NCI-H2029 (cell line): ENCODE results near the gene USP30.

Experiments
- DNase-seq: peaks from one replicate; lab custom pipeline; 2025; lab: John Stamatoyannopoulos, UW

Gene USP30

DNA sequence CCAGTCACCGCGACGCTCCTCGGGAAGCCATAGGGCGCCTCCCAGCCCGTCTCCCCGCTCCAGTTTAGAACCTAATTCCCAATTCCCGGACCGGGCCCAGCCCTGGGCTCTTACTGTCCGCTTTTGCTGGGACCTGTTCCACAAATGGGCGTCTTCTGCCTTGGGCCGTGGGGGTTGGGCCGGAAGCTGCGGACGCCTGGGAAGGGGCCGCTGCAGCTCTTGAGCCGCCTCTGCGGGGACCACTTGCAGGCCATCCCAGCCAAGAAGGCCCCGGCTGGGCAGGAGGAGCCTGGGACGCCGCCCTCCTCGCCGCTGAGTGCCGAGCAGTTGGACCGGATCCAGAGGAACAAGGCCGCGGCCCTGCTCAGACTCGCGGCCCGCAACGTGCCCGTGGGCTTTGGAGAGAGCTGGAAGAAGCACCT lies 45.8 kb downstream of the USP30 start:
- peak; percentile 56 for DNase-seq

DNA sequence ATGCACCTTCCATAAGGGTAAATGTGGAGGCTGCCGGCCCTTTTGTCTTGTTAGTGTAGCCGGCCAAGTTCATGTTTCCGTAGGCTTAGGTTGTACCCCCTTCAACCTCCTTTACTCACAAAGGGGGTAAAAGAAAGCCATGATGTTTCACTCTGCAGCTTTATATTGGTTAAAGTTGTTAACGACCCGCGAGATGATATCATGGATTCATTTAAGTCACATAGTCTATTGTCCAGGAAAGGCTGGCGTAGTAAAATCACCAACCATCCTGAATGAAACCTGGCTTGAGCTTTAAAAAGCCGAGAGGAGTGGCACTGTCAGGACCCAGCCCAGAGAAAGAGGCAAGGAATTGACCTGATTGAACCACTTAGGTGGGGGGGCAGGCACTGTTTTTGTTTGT lies 46.3 kb downstream of the USP30 start:
- no peak for DNase-seq

DNA sequence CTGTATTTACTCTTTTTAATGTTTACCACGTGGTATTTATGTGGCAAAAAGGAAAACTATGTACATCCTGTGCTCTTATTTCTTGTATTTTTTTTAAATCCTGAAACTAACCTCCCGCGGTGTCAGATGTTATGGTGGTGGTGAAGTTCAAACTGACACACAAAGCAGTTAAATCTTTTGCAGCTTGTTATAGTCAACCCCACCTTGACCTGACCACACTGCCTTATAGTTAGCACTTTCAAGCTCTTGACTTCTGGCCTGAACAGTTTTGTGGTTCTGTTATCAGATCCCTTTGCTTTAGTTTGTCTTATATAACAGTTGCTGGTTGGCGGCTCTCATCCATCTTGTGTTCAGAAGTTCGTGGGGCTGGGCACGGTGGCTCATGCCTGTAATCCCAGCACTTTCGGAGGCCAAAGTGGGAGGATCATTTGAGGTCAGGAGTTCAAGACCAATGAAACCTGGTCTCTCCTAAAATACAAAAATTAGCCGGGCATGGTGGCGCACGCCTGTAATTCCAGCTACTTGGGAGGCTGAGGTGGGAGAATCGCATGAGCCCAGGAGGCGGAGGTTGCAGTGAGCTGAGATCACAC lies 47.1 kb downstream of the USP30 start:
- DNase-seq = no peak

- no peak for DNase-seq
These were observed 48.4 kb downstream of the USP30 start for GRCh38 chr12:109100741-109101140.

DNA sequence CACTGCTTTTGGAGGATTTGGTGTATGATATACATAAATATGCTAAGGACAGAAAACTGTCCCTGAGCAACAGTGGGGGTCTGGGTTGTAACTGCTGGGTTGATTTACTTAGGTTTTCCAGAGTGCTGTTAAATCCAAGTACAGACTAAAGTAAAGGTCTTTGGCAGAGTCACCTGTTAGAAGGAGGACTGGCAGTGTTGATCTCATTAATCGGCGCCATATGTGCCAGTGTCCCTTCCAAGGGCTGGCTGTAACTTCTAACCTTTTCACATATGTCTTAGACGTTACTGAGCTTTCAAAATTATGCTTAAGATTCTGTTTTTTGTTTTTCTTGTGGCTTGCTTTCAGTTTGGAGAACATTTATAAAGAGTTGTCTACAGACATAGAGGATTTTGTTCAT lies 50.1 kb downstream of the USP30 start:
- DNase-seq = no peak

DNA sequence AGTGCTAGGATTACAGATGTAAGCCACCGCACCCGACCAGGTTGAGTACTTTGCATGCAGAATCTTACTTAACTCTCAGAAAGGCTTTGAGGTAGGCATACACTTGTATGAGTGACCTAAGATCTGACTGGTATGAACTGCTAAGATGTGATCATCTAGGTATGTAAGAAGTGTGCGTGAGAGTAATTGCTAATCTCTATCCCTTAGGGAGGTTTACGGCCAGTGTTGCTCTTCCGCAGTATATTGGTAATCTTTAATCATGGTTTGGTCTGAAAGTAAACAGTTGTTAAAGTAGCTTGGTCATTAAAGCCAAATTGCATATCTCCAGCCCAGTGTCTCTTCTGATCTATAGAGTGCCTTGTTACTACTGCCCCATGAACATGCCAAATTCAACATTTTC lies 52.8 kb downstream of the USP30 start:
- no peak for DNase-seq

DNA sequence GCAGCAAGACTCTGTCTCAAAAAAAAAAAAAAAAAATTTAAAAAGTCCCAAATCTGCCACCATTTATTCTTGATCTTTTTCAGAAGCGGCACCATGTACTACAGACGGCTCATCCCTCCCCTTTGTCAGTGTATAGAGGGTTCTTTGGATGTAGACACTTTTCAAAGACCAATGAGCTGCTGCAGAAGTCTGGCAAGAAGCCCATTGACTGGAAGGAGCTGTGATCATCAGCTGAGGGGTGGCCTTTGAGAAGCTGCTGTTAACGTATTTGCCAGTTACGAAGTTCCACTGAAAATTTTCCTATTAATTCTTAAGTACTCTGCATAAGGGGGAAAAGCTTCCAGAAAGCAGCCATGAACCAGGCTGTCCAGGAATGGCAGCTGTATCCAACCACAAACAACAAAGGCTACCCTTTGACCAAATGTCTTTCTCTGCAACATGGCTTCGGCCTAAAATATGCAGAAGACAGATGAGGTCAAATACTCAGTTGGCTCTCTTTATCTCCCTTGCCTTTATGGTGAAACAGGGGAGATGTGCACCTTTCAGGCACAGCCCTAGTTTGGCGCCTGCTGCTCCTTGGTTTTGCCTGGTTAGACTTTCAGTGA lies 57.5 kb downstream of the USP30 start:
- DNase-seq = no peak

DNA sequence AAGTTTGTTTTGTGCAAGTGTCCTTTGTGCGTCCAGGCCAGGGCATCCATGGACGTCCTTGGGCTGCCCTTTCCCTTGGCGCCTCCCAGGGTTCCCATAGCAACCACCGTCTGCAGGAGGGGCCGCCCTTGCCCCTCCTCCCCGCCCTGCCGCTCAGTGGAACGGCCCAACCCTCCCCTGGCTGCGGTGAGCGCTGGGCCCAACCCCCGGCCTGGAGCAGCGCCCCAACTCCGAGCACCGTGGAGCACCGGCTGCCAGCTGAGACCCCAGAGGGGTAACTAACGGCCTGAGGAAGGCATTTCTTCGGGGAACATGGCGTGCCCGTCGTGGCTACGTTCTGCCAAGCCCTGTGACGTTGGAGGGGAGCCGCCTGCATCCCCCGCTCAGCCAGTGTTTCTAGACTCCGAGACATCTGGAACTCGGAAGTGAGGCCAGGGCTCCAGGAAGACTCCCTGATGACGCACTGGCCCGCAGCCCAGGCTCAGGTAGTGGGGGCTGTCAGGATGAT lies 58.7 kb downstream of the USP30 start:
- peak; percentile 47 for DNase-seq

- DNase-seq = no peak
These were observed 60.5 kb downstream of the USP30 start for GRCh38 chr12:109112720-109113465.

GRCh38 chr12:109113661-109114321 lies 61.4 kb downstream of the USP30 start:
- no peak for DNase-seq

GRCh38 chr12:109114644-109115043 lies 62.3 kb downstream of the USP30 start:
- DNase-seq = no peak

DNA sequence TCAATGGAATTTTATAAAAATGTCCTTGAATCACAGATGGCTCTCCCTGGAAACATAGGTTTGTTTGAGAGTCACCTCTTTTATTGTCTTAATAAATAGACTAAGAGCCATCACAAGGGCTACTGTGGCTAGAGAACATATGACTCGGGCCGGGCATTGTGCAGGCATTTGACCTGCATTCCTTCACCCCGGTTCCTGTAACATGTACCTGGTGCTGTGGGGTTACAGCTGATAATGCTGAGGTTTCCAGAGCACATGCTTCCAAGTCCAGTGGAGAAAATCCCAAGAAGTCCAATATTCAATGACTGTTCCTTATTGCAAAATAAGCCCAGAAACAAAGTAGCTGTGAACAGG lies 63.0 kb downstream of the USP30 start:
- DNase-seq = no peak

DNA sequence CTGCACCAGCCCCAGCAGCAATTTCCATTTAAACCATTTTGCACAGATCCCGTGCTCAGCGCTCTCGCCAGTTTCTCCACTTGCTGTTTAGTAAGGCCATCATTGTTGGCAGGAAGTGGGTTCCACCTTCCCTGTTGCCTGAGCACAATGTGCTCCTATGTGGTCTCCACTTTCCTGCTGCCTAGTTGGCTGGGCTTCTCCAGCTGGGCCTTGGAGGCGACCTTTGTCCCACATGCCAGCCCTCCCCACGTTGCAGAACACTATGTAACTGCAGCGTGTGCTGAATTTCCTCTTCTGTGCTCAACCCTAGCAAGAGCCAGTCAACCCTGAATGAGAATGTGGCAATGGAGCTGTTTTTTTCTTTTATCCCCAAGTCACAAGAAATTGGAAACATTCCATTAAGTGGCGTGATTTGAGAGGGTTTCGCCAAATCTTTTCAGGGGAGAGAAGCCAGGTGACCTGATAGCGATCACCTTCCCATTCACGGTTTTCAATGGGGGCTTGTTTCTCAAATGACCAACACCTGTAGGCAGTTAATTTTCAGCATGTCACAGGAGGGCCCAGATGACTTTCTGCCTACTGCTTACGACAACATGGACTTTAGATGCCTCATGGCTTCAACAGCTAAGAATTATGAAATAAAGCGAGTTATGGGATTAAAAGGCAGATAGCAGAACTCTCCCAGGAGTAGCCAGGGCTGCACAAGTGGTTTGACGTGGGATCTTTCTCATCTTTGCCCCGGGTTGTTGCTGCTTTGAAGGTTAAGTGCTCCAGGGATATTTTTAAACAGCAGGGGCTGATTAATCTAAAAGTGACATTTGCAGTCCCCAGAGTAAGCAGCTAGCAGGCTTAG lies 63.6 kb downstream of the USP30 start, which contains the start of gene ACACB:
TSS of gene ACACB (plus strand) at position 830 of the 853 bp plus-strand sequence. CDS start 22,819 bp downstream, outside the sequence.
- DNase-seq = no peak

DNA sequence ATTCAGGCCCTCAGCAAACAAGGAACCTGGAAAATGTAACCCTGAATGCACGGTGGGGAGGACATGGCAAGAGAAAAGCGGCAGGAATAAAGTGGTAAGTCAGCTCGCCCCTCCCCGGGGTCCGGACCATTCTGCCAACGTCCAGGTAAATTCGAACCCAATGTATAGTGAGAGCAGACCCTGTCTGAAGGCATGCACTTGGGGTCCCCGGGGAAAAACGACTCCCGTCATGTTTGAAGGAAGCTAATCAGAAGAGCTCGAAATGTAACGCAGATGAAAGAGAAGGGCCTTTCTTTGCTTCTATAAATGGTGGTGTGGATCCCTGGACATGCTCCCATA lies 64.2 kb downstream of the USP30 start:
- no peak for DNase-seq

DNA sequence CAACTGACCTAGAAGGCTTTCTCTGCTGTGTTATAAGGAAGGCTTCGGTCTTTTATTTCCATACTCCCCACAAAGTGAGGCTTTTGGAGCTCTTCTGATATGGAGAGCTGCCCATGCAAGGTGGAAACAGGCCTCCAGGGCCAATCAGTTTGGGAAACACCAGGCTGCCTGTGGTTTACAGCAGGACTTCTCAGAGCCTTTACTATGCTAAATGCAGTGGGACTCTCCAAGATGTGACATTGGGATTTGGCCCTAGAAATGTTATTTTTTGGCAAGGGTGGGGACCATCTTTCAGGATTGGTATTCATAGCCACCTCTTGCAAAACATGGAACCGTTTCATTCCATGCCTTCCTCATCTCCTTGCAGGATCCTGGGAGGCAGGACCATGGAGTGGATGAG lies 67.7 kb downstream of the USP30 start:
- no peak for DNase-seq

DNA sequence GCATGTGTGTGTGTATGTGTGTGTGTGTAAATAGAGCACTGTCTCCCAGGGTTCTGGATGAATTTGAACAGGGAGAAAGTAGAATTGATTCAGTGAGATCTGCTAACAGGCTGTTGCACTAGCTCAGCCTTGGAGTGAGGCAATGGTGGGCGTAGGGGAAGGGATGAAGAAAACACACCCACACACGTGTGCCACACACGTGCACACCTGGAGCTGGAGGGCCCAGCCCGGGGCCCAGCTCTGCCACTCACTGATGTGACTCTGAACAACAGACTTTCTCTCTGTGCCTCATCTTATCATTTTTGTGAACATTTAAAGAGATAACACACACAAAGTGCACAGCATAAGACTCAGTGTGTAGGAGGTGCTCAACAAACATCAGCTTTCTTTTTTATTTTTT lies 68.2 kb downstream of the USP30 start:
- DNase-seq = no peak

- DNase-seq = no peak
These were observed 69.0 kb downstream of the USP30 start for GRCh38 chr12:109121346-109121880.

DNA sequence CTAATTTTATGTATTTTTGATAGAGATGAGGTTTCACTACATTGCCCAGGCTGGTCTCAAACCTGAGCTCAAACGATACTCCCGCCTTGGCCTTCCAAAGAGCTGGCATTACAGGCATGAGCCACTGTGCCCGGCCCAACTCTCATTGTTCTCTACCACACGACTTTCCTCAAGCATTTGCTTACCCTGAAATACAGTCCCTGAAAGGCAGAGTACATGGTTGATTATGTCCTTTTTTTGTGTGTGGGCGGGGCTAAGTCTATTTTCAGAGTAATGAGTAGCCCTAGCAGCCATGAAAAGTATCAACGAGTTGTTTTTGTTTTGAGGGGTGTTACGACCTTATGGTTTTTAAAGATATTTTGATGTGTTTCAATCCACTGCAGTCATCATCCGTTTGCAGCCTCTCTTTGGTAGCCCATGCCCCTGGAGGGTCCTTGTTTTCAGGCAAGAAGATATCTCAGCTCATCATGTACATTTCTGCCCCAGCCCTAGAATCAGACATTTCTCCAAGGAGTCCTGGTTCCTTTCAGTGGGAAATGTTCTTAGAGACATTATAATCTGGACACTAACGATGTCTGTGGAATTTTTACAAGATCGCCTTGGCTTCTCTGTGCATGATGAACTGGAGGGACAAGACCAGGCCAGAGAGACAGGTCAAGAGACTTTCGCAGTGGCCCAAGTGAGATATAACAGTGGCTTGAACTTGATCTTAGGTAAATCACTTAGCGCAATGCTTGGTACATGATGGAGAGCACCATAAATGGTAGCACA lies 72.7 kb downstream of the USP30 start:
- DNase-seq = no peak

DNA sequence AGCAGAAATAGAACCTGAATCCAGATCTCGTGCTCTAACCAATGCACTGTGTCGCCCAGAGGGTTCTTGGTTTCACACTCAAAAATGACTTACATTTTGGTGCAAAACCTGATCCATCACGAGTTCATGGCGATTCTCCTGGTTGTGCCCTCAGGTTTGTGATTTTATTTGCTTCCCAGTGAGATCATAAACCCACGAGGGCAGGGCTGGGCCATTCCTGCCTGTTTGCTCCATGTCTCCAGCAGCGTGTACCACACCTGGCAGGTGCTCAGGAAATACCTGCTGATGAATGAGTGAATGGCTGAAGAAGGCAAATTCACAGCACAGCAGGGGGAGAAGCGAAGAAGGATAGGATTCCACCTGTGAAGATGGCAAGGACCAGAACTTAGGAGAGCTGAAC lies 73.4 kb downstream of the USP30 start:
- no peak for DNase-seq

GRCh38 chr12:109126784-109127183 lies 74.4 kb downstream of the USP30 start:
- DNase-seq = no peak
